Endodermal cell (in vitro differentiated cells): ENCODE data around the gene RBM34. TPM values are rescaled to one million over a fixed set of nuclear protein-coding genes. Genes with fewer than 3 reads are reported as not detected.

Experiments used
- DNase-seq: peaks from one replicate; pipeline ENCODE4 v3.0.0-alpha.2; 2017
- H3K27ac ChIP-seq: 2 replicates; pipeline ENCODE4 v1.5.1; 2013; ENCODE audit warnings: mild to moderate bottlenecking, low read depth, low read length, moderate library complexity
- H3K27me3 ChIP-seq: 2 replicates; pipeline ENCODE4 v1.6.1; 2013; ENCODE audit warnings: mild to moderate bottlenecking, low read length, moderate library complexity; ENCODE audit not compliant: insufficient read depth, control insufficient read depth, poor library complexity, severe bottlenecking
- H3K36me3 ChIP-seq: 2 replicates; pipeline ENCODE4 v1.7.0; 2013; ENCODE audit warnings: mild to moderate bottlenecking, low read length, moderate library complexity; ENCODE audit not compliant: control insufficient read depth, insufficient read depth
- H3K4me1 ChIP-seq: one replicate; pipeline ENCODE4 v1.7.0; 2013; ENCODE audit warnings: low read length; ENCODE audit not compliant: control insufficient read depth, insufficient read depth
- H3K4me3 ChIP-seq: 2 replicates; pipeline ENCODE4 v1.5.1; 2013; ENCODE audit warnings: mild to moderate bottlenecking, low read length, moderate library complexity
- H3K9ac ChIP-seq: 2 replicates; pipeline ENCODE4 v1.6.1; 2013; ENCODE audit warnings: mild to moderate bottlenecking, low read length, moderate library complexity; ENCODE audit not compliant: poor library complexity, severe bottlenecking; ENCODE audit errors: extremely low read depth
- H3K9me3 ChIP-seq: 2 replicates; pipeline ENCODE4 v1.6.1; 2013; ENCODE audit warnings: mild to moderate bottlenecking, low read length, moderate library complexity; ENCODE audit not compliant: control insufficient read depth
- H3K27ac Mint-ChIP-seq: 2 replicates; pipeline ENCODE4 v1.8.0; 2020; ENCODE audit warnings: mixed read lengths
- H3K27me3 Mint-ChIP-seq: 2 replicates; pipeline ENCODE4 v1.8.0; 2021; ENCODE audit warnings: mild to moderate bottlenecking, mixed read lengths; ENCODE audit not compliant: insufficient read depth
- H3K36me3 Mint-ChIP-seq: 2 replicates; pipeline ENCODE4 v1.8.0; 2020; ENCODE audit warnings: low read depth, mixed read lengths
- H3K4me1 Mint-ChIP-seq: 2 replicates; pipeline ENCODE4 v1.8.0; 2020; ENCODE audit warnings: mixed read lengths
- H3K4me3 Mint-ChIP-seq: 2 replicates; pipeline ENCODE4 v1.8.0; 2020; ENCODE audit warnings: mild to moderate bottlenecking, moderate library complexity, mixed read lengths
- H3K9me3 Mint-ChIP-seq: 2 replicates; pipeline ENCODE4 v1.8.0; 2020; ENCODE audit warnings: mild to moderate bottlenecking, mixed read lengths
- CTCF ChIP-seq: fragments of 200-600 bp; sonication (generic); conservative IDR thresholded peaks from 2 replicates; pipeline ENCODE4 v1.5.0; 2021; ENCODE audit warnings: antibody characterized with exemption, mild to moderate bottlenecking
- WGBS, 2 experiments: methylation state at CpG; one replicate each; pipeline versions ENCODE4 v1.1.5 to v1.1.7; 2013; ENCODE audit warnings: missing lambda C conversion rate in 2 of 2, mixed read lengths in 1 of 2; ENCODE audit not compliant: insufficient coverage in 1 of 2, insufficient read length in 1 of 2; 5-methylcytosine and 5-hydroxymethylcytosine counted together
- total RNA-seq, 2 donors: library from RNA; stranded (reverse); fragmentation: NEBNext Ultra II Directional in 1 of 2; extraction: Animal tissue kit (Norgen Biotek cat#: 25700) in 1 of 2; gene quantifications; 2 replicates in 1 of 2; 3 replicates in 1 of 2; pipeline ENCODE4 v1.2.1, GENCODE V29; 2021

Gene RBM34
- total RNA-seq, 2 donors from 2014 or later: 104 to 127 TPM

DNA sequence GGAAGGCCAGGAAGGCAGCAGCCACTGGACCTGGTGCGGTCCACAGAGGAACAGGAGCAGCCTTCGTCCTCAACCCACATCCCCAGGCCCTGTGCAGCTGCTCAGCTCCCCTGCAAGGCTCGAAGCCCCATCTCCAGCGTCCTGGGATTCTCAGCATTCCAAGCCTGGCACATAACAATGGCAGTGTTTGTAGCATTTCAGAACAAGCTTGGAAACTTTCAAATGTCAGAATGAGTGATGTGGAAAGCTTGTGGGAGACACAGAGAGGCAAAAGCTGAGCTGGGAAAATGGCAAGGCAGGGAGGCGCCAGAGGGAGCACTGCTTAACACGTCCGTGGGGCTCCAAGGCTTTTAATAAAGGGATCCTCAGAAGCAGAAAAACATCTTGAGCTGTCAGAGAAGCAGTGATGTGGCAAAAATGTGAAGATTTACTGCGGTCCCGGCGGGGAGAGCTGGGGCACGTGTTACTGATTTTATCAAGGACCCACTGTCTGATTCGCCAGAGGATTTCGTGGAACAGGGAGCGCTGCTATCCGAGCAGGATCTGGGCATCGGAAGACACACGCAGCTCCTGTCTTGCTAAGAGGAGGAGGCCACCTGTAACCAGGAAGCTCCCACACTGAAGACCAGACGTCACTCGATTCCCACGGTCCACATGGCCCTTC, 70.5 kb downstream of the RBM34 start:
- H3K9me3 Mint-ChIP-seq: no peaks in the 10 kb centered on the region
- 50 to 68% methylated on average over 15 to 20 of the region's 20 CpGs for WGBS, 2 experiments
- H3K4me3 Mint-ChIP-seq: no peak overlapping the region
- TF ChIP-seq CTCF: peak; percentile 19
- Histone ChIP-seq H3K36me3 (no peaks in the 10 kb centered on the region), H3K9me3 (no peaks in the 10 kb centered on the region), H3K4me1 (peaks cover 9% of the 10 kb centered on the region), H3K27me3 (no peaks in the 10 kb centered on the region), H3K4me3 (no peak overlapping the region), H3K27ac (peak overlapping the region; percentile 93), H3K9ac (no peak overlapping the region)
- peak; percentile 88 for DNase-seq
- no peaks in the 10 kb centered on the region for H3K36me3 Mint-ChIP-seq
- H3K4me1 Mint-ChIP-seq: peaks cover 18% of the 10 kb centered on the region
- no peaks in the 10 kb centered on the region for H3K27me3 Mint-ChIP-seq
- peak overlapping the region; percentile 86 for H3K27ac Mint-ChIP-seq

DNA sequence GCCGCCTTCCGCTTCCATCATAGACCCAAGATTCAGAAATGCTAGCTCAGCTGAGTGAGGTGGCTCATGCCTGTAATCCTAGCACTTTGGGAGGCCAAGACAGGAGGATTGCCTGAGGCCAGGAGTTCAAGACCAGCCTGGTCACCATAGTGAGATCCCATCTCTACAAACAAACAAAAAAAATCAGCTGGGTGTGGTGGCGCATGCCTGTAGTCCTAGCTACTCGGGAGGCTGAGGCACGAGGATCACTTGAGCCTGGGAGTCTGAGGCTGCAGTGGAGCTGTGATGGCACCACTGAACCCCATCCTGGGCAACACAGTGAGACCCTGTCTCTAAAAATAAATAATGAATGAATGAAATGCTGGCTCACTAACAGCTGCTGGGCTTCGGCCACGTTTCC, 72.1 kb downstream of the RBM34 start:
- Histone ChIP-seq H3K4me3 (no peak overlapping the region), H3K9ac (no peak overlapping the region), H3K9me3 (no peaks in the 10 kb centered on the region), H3K27me3 (no peaks in the 10 kb centered on the region), H3K36me3 (no peaks in the 10 kb centered on the region), H3K4me1 (peaks cover 9% of the 10 kb centered on the region), H3K27ac (no peak overlapping the region)
- DNase-seq: no peak
- no peak for TF ChIP-seq CTCF
- Mint-ChIP-seq H3K4me3 (no peak overlapping the region), H3K9me3 (no peaks in the 10 kb centered on the region), H3K36me3 (no peaks in the 10 kb centered on the region), H3K27me3 (no peaks in the 10 kb centered on the region), H3K27ac (no peak overlapping the region), H3K4me1 (peaks cover 20% of the 10 kb centered on the region)
- WGBS, 2 experiments: 94 to 96% methylated on average over 6 to 7 of the region's 7 CpGs

GRCh38 chr1:235088430-235088829, 72.6 kb downstream of the RBM34 start:
- Mint-ChIP-seq H3K4me1 (peaks cover 22% of the 10 kb centered on the region), H3K27ac (no peak overlapping the region), H3K36me3 (no peaks in the 10 kb centered on the region), H3K27me3 (no peaks in the 10 kb centered on the region), H3K9me3 (no peaks in the 10 kb centered on the region), H3K4me3 (no peak overlapping the region)
- no peak for TF ChIP-seq CTCF
- H3K27ac ChIP-seq: no peak overlapping the region
- WGBS, 2 experiments: 92 to 94% methylated on average over 6 of the region's 6 CpGs
- H3K4me1 ChIP-seq: peaks cover 9% of the 10 kb centered on the region
- H3K9ac ChIP-seq: no peak overlapping the region
- no peak for DNase-seq
- H3K36me3 ChIP-seq: no peaks in the 10 kb centered on the region
- no peaks in the 10 kb centered on the region for H3K27me3 ChIP-seq
- H3K4me3 ChIP-seq: no peak overlapping the region
- H3K9me3 ChIP-seq: no peaks in the 10 kb centered on the region
